ENCODE data around the gene PPP1R2C.

PPP1R2C gene

GRCh38 chrX:42735250-42735649 lies 42.7 kb downstream of the PPP1R2C start:
- H3K79me2 ChIP-seq (ENCODE audit: low read length), result no peaks in the 10 kb centered on the region
- no peak overlapping the region for H3K9ac ChIP-seq (ENCODE audit: low read length)
- H3K27ac ChIP-seq (ENCODE audit: low read length), result no peak overlapping the region
- no peaks in the 10 kb centered on the region for H3K36me3 ChIP-seq (replicated peaks; ENCODE audit: low read depth, low read length)
- H3K4me3 ChIP-seq (ENCODE audit: low read length), result no peak overlapping the region
- no peaks in the 10 kb centered on the region for H3K27me3 ChIP-seq (ENCODE audit: low read depth, low read length)
- no peaks in the 10 kb centered on the region for H4K20me1 ChIP-seq (ENCODE audit: insufficient read depth, low read length)
- TF ChIP-seq CTCF (IDR thresholded peaks at IDR 0.05; ENCODE audit: low read depth, low read length) (no peak), EZH2phosphoT487 (IDR thresholded peaks at IDR 0.05; ENCODE audit: low read depth) (no peak)
- no peak overlapping the region for H3K4me2 ChIP-seq (ENCODE audit: low read length)
- no peaks in the 10 kb centered on the region for H3K9me3 ChIP-seq (ENCODE audit: insufficient read depth, low read length)
- no peak overlapping the region for H2AFZ ChIP-seq (ENCODE audit: low read depth, low read length)
- H3K4me1 ChIP-seq (ENCODE audit: low read length), result no peaks in the 10 kb centered on the region

GRCh38 chrX:42732506-42732905 lies 45.5 kb downstream of the PPP1R2C start:
- Histone ChIP-seq H3K27me3 (ENCODE audit: low read depth, low read length) (no peaks in the 10 kb centered on the region), H3K27ac (ENCODE audit: low read length) (no peak overlapping the region), H3K9ac (ENCODE audit: low read length) (no peak overlapping the region), H4K20me1 (ENCODE audit: insufficient read depth, low read length) (no peaks in the 10 kb centered on the region), H3K36me3 (replicated peaks; ENCODE audit: low read depth, low read length) (no peaks in the 10 kb centered on the region), H3K9me3 (ENCODE audit: insufficient read depth, low read length) (no peaks in the 10 kb centered on the region), H3K4me3 (ENCODE audit: low read length) (no peak overlapping the region), H3K79me2 (ENCODE audit: low read length) (no peaks in the 10 kb centered on the region), H3K4me1 (ENCODE audit: low read length) (no peaks in the 10 kb centered on the region), H3K4me2 (ENCODE audit: low read length) (no peak overlapping the region), H2AFZ (ENCODE audit: low read depth, low read length) (no peak overlapping the region)
- TF ChIP-seq EZH2phosphoT487 (IDR thresholded peaks at IDR 0.05; ENCODE audit: low read depth) (no peak), CTCF (IDR thresholded peaks at IDR 0.05; ENCODE audit: low read depth, low read length) (no peak)
